ENCODE results near the gene SEH1L.
"Not testable (repeated sequence)": the region's sequence is repeated elsewhere in the genome, so short reads cannot be mapped to it uniquely, and the experiment has no call there.

SEH1L gene

DNA sequence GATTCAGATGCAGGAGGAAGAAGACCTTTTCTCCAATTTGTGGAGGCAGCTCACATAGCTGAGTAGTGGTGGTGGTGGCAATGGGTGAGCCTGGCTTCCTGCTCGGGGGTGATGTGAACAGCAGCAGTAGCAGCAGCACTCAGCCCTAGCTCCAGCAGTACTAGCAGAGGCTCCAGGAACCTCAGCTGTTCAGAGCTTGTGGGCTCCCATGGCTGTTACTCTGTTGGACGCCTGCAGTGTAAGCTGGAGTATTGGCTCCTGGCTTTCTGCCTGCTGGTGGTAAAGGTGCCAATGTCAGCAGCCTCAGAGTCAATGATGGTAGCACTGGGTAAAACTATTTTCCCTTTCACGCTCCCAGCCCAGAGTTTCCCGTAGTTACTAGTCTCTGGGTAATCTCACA lies 3.1 kb upstream of the SEH1L start:
- DNase-seq = no peak

- no peak for DNase-seq
Measured at GRCh38 chr18:12946549-12947284, 1.1 kb upstream of the SEH1L start.

DNA sequence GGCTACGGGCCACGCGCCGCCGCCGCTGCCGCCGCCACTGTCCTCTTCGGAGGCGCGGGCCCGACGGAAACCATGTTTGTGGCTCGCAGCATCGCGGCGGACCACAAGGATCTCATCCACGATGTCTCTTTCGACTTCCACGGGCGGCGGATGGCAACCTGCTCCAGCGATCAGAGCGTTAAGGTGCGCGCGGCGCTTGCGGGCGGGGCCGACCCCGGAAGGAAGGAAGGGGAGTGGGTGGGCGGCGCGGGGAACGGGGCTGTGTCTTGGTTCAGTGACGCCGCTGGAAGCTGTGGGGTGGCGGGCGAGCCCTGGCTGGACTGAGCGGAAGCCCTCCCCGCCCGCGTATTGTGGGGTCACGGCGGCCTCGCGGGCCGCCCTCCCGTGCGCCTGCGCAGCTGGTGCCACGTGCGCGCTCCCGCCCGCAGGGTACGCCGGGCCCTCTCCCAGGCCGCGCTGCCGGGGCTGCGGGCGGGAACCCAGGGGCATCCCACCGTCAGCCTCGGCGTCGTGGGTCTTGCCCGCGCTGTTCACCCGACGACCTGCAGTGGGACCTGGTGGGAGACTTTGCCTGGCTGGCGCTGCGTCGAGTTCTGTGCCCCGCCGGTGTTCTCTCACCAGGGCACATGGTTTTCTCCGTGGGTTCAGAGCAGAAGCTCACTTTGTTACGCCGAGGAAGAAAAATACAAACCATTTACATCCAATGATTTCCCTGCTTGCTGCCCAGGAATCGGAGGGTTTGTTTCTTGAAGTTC lies 416 bp downstream of the SEH1L start:
- peak; percentile 99 for DNase-seq

DNA sequence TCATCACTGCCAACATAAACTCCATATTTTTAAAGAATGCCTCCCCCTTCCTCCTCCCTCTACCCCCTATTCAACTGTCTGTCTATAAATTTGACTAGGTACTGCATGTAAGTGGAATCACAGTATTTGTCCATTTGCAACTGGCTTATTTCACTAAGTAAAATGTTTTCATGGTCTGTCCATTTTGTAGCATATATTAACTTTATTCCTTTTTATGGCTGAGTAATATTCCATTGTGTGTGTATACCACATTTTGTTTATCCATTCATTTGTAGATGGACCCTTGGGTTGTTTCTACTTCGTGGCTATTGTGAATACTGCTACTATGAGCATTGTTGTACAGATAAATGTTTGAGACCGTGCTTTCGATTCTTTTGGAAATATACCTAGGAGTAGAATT lies 10.7 kb downstream of the SEH1L start:
- DNase-seq = no peak

DNA sequence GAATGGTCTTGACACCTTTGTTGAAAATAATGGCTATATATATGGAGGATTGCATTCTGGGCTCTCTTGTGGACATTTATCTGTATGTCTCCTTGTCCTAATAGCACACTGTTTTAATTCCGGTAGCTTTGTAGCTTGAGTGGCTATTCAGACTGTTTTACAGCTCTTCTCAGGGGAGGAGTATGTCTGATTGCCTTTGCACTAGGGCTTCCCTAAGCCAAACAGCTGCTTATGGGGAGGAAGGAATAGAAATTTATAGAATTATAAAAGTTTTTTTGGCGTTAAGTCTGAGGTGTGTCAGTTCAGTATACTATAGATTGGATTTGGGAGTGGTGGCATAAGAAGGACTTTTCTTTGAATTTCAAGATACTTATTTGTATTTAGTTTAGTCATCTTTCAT lies 12.6 kb downstream of the SEH1L start:
- DNase-seq = no peak

DNA sequence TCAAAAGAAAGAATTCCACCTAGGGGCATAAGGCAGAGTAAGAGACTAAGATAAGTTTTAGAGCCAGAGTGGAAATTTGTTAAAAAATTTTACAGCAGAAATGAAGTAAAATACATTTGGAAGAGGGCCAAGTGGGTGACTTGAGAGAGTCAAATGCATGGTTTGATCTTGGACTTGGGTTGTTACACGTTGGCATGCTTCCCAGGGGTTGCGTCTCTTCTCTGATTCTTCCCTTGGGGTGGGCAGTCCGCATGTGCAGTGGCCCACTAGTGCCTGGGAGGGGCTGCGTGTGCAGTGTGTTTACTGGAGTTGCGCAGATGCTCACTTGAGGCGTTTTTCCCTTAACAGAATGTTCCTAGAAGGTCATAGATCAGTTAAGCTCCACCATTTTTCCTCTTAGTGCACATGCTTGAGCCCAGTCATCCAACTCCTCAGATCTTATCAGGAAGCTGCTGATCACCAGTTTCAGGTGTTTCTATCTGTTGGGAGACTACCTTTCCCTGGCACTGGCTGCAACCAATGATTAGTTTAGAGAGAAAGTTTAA lies 13.1 kb downstream of the SEH1L start:
- DNase-seq = no peak

- no peak for DNase-seq
Measured at GRCh38 chr18:12963069-12963468, 15.3 kb downstream of the SEH1L start.

- no peak for DNase-seq
Measured at GRCh38 chr18:12968115-12968514, 20.3 kb downstream of the SEH1L start.

- DNase-seq = no peak
Measured at GRCh38 chr18:12968619-12969018, 20.8 kb downstream of the SEH1L start.

- no peak for DNase-seq
Measured at GRCh38 chr18:12973562-12974213, 25.9 kb downstream of the SEH1L start.

GRCh38 chr18:12975488-12975887 lies 27.7 kb downstream of the SEH1L start:
- no peak for DNase-seq

GRCh38 chr18:12976305-12976704 lies 28.5 kb downstream of the SEH1L start:
- DNase-seq = no peak

DNA sequence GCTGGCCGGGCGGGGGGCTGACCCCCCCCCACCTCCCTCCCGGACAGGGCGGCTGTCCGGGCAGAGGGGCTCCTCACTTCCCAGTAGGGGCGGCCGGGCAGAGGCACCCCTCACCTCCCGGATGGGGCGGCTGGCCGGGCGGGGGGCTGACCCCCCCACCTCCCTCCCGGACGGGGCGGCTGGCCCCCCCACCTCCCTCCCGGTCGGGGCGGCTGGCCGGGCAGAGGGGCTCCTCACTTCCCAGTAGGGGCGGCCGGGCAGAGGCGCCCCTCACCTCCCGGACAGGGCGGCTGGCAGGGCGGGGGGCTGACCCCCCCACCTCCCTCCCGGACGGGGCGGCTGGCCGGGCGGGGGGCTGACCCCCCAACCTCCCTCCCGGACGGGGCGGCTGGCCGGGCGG lies 32.3 kb downstream of the SEH1L start:
- DNase-seq = not testable (repeated sequence)

DNA sequence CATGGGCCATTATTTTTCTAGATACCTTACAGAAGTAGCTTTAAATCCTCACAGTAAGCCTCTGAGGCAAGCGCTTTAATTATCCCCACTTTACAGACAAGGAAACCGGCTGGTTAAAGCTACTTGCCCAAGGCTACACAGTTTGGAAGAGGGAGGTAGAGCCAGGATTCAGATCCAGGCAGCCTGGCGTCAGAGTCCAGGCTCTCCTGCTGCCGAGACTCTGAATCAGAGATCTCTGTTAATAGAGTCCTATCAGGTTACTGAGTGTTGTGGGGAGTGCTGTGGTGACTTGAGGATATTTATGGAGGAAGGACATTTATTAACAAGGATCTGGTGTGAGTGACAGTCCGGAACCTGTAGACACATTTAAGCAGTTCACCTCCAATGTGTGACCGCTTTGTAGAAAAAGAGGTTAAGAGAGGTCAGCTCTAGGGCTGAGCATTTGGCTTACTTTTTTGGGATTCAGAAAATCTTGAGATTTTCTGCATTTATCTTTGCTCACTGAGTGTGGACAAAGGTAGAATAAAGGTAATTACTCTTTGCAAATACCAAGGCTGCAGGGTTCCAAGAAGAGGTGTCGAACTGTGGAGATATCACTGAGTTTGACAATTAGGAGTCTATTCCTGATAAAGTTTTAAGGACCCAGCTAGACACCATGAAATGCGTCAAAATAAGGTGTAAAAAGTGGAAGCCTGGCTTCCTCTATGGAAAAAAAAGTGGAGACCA lies 41.7 kb downstream of the SEH1L start:
- no peak for DNase-seq

DNA sequence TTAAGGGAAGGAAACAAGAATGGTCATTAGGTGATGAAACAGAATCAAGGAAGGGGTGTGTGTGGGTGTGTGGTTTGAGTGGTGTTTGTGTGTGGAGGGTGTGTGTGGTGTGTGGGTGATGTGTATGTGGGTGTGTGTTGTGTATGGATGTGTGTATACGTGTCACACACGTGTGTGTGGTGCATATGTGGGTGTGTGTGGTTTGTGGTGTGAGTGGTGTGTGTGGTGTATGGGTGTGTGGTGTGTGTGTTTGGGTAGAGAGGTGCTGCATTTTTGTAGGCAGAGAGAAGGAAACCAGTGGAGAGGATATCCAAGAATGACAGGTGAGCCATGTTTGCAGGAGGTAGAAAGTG lies 42.3 kb downstream of the SEH1L start:
- no peak for DNase-seq

DNA sequence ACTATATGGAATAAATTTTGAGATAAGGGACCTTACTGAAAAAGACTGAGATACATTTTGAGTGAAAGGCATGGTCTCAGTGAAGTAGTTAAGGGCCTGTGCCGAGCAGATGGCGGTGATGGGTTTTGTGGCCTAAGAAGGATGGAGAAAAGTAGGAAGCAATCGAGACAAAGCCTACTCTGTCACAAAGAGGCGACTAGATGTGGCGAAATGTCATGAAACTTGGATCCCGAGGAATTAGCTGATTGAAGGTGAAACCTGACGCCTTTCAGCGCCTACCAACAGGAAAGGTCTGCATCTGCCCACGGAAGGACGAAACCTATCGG lies 42.8 kb downstream of the SEH1L start:
- DNase-seq = no peak

- peak; percentile 96 for DNase-seq
Measured at GRCh38 chr18:12990967-12991820, 43.4 kb downstream of the SEH1L start, which contains the start of gene CEP192. Gene CEP192 (plus strand): TSS chr18:12991362. CDS start chr18:12999425, 8,063 bp downstream.

DNA sequence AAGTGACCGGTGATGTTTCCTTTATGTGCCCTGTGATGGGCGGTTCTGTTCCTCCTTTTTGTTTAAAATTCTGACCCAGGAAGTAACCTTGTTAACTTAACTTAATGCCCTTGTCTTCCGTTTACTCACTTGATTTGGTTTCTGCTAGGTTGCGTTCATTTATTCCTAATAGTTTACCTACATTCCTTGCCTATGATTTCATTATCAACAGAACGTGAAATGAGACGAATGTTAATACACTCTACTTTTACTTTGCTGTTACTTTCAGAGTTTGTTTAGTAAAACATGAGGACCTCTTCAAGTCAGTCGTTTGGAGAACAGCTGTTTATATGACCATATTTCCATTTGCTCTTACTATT lies 44.0 kb downstream of the SEH1L start:
- DNase-seq = no peak

GRCh38 chr18:12993439-12993838 lies 45.6 kb downstream of the SEH1L start:
- DNase-seq = no peak

DNA sequence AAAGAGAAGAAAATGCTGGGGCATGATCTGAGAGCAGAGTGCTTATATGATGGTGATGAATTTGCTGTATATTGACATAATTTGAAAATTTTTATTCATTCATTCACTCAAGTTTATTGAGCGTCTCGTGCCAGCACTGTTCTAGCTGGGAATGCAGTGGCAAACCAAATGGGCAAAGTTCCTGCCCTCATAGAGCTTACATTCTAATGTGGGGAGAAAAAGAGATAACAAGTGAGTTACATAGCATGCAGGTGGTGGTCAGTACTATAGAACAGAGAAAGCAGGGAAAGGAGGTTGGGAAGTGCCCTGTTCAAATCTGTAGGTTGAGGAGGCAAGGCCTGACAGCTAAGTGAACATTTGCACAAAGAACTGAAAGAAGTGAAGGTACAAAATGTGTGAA lies 47.6 kb downstream of the SEH1L start:
- DNase-seq = no peak

DNA sequence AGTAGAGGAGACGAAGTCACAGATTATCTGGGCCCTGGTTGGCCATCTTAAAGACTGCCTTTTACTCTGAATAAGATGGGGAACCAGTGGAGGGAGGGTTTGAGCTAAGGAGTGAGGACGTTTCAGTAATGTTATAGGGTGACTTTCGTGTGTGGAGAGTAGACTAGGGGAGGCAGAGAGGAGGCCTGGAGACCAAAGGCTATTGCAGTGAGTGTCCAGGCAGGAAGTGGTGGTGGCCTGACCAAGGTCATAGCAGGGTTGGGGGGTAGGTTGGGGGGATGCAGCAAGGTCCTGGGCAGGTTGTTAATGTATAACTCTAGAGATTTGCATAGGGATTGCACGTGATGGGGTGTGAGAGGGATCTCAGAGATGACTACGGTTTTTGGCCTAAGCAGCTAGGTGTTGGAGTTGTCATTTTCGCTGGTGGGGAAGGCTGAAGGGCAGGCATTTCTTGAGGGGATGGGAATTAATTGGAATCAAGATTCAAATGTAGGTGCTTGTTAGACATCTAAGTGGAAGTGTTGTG lies 48.2 kb downstream of the SEH1L start:
- DNase-seq = no peak

Data from CD4-positive, alpha-beta T cell treated with Interleukin-17A for 4 hours (primary cell).